Neutrophil (primary cell): ENCODE measurements around the gene RHBDD2.
"Not testable (repeated sequence)": the region's sequence is repeated elsewhere in the genome, so short reads cannot be mapped to it uniquely, and the experiment has no call there.

Experiments
- H3K27ac ChIP-seq: fragments of 200-600 bp; sonication (generic); 2 replicates; pipeline ENCODE4 v1.5.1; 2016; ENCODE audit warnings: mild to moderate bottlenecking, moderate library complexity
- H3K27me3 ChIP-seq: fragments of 200-600 bp; sonication (generic); 2 replicates; pipeline ENCODE4 v1.6.0; 2016; ENCODE audit warnings: mild to moderate bottlenecking
- H3K36me3 ChIP-seq: fragments of 200-600 bp; sonication (generic); 2 replicates; pipeline ENCODE4 v1.5.1; 2017
- H3K4me1 ChIP-seq, 2 experiments: fragments of 200-600 bp in 1 of 2; sonication (generic) in 1 of 2; 1 replicate in 1 of 2; 2 replicates in 1 of 2; pipeline versions ENCODE4 v1.5.1 to v1.6.1; 2013 to 2016; ENCODE audit warnings: low read depth in 1 of 2, low read length in 1 of 2, mild to moderate bottlenecking in 1 of 2, moderate library complexity in 1 of 2; ENCODE audit not compliant: control insufficient read depth in 1 of 2, insufficient read depth in 1 of 2
- H3K4me3 ChIP-seq, 2 experiments: fragments of 200-600 bp in 1 of 2; sonication (generic) in 1 of 2; 1 replicate in 1 of 2; 2 replicates in 1 of 2; pipeline ENCODE4 v1.5.1; 2013 to 2016; ENCODE audit warnings: low read depth in 1 of 2, low read length in 1 of 2, mild to moderate bottlenecking in 1 of 2, moderate library complexity in 1 of 2
- H3K9me3 ChIP-seq: fragments of 200-600 bp; sonication (generic); 2 replicates; pipeline ENCODE4 v1.5.1; 2016
- TF ChIP-seq, protein P1 (sequence below): fragments of 200-600 bp; sonication (generic); IDR thresholded peaks from 2 replicates; pipeline ENCODE4 v1.5.1; 2016; ENCODE audit warnings: antibody characterized with exemption

Gene RHBDD2

DNA sequence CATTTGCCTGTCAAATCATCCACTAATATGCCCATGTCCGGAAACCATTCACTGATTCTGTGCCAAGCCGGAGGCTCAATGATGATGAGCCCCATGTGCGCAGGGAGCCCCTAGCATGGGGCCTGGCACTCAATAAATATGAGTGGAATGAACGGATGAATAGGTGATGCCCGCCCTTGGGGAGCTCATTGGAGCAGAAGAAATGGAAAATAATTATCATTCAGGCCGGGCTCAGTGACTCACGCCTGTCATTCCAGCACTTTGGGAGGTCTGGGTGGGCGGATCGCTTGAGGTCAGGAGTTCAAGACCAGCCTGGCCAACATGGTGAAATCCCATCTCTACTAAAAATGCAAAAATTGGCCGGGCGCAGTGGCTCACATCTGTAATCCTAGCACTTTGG is 11.0 kb downstream of the RHBDD2 start:
- TF ChIP-seq, protein P1, sequence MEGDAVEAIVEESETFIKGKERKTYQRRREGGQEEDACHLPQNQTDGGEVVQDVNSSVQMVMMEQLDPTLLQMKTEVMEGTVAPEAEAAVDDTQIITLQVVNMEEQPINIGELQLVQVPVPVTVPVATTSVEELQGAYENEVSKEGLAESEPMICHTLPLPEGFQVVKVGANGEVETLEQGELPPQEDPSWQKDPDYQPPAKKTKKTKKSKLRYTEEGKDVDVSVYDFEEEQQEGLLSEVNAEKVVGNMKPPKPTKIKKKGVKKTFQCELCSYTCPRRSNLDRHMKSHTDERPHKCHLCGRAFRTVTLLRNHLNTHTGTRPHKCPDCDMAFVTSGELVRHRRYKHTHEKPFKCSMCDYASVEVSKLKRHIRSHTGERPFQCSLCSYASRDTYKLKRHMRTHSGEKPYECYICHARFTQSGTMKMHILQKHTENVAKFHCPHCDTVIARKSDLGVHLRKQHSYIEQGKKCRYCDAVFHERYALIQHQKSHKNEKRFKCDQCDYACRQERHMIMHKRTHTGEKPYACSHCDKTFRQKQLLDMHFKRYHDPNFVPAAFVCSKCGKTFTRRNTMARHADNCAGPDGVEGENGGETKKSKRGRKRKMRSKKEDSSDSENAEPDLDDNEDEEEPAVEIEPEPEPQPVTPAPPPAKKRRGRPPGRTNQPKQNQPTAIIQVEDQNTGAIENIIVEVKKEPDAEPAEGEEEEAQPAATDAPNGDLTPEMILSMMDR: no peak

DNA sequence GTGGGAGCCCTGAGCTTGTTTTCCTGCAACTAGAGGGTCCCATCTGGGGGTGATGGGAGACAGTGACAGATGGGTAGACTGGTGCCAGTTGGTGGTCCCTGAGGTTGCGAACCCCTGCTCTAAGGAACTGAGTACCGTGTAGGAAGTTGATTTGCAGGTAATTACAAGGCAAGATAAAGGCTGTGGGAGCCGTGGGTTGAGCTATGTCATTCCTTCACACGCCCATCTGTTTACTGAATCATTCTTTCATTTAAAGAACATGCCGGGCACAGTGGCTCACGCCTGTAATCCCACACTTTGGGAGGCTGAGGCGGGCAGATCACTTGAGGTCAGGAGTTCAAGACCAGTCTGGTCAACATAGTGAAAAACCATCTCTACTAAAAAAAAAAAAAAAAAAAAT is 12.4 kb downstream of the RHBDD2 start:
- peaks cover 26% of the 10 kb centered on the region for H3K36me3 ChIP-seq
- not testable (repeated sequence) for H3K27me3 ChIP-seq, H3K9me3 ChIP-seq, H3K4me1 ChIP-seq, H3K4me3 ChIP-seq, H3K27ac ChIP-seq

More for the DNA sequence above, 11.0 kb downstream of the RHBDD2 start:
- H3K4me3 ChIP-seq: no peak overlapping the region
- H3K27ac ChIP-seq: no peak overlapping the region
- H3K27me3 ChIP-seq: no peaks in the 10 kb centered on the region
- no peaks in the 10 kb centered on the region for H3K9me3 ChIP-seq
- H3K36me3 ChIP-seq: peaks cover 40% of the 10 kb centered on the region
- no peaks in the 10 kb centered on the region for H3K4me1 ChIP-seq

DNA sequence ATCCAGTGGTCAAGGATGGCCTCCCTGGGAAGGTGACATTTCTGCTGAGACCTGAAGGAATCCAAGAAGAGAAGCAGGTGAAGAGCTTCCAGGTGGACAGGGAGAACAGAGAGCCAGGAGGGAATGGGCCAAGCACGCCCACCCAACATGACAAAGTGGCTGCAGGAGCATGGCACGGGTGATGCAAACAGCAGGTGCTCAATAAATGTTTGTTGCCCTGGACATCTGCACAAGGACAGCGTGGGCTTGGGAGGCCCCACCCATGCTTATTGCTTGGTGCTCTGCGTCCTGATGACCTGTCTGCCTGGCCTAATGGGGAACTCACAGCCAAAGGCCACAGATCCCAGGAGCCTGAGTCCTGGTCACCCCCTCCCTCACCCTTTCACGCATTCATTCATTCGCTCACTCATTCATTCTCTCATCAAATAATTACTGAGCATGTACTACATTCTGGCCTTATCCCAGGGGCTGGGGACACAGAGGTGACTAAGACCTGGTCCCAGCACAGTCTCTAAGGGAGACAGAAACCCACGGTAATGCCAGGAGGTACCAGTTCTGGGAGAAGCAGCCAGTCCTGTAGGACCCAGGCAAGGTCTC is 13.1 kb downstream of the RHBDD2 start:
- no peaks in the 10 kb centered on the region for H3K9me3 ChIP-seq
- peaks cover 19% of the 10 kb centered on the region for H3K36me3 ChIP-seq
- no peak overlapping the region for H3K27ac ChIP-seq
- TF ChIP-seq, protein P1: no peak
- H3K4me1 ChIP-seq: no peaks in the 10 kb centered on the region
- H3K4me3 ChIP-seq: no peak overlapping the region
- H3K27me3 ChIP-seq: no peaks in the 10 kb centered on the region

DNA sequence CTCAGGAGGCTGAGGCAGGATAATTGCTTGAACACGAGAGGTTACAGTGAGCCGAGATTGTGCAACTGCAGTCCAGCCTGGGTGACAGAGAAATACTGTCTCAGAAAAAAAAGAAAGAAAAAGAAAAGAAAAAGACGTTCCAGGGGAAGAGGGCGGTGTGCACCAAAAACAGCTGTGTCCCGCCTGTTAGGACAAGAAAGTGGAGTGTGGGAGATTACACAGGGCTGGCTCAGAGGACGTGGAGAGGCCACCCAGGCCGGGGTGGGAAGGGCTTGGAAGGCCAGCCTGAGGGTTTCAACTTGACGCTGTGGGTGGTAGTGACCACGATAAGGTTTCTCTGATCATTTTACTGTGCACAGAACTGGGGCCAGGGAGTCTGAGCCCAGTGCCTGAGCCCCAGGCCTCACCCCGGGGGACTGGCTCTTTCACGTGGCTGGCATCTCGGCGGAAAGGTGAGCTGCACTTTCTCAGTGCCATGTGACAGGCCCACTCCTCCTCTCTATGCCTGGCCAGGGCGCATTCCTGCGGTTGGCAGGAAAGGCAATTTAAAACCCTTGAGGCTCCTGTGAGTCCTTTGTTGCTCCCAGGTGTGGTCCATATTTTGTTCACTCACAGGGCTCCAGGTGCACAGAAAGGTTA is 13.9 kb downstream of the RHBDD2 start:
- Histone ChIP-seq H3K4me1 (no peaks in the 10 kb centered on the region), H3K27ac (no peak overlapping the region), H3K36me3 (peaks cover 15% of the 10 kb centered on the region), H3K4me3 (no peak overlapping the region), H3K9me3 (no peaks in the 10 kb centered on the region), H3K27me3 (no peaks in the 10 kb centered on the region)
- TF ChIP-seq, protein P1: no peak

DNA sequence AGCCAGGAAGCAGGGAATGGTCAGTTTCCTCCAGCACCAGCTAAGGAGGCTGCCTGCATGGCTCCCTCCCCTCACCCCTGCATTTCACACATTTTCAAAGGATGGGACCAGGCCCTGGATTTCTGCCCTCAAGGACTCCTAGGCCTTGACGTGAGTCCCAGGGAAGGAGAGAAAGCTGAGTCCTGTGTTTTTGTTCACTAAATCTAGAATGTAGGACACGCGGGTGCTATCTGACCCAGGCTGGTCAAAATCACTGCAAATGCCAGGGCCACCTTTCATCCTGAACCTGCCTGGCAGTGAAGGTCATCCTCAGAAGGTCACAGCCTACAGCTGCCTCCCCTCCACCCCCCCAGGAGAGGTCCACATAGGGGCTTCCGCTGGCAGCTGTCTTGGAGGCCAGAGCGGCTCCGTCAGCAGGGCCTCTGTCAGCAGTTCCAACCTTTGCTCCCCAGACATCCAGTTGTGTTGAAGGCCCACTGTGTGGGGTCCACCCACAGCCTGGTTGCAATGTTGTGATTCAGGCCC is 18.0 kb downstream of the RHBDD2 start:
- no peaks in the 10 kb centered on the region for H3K27me3 ChIP-seq
- no peaks in the 10 kb centered on the region for H3K4me1 ChIP-seq
- no peak overlapping the region for H3K4me3 ChIP-seq
- TF ChIP-seq, protein P1: no peak
- H3K36me3 ChIP-seq: no peaks in the 10 kb centered on the region
- H3K9me3 ChIP-seq: no peaks in the 10 kb centered on the region
- no peak overlapping the region for H3K27ac ChIP-seq

DNA sequence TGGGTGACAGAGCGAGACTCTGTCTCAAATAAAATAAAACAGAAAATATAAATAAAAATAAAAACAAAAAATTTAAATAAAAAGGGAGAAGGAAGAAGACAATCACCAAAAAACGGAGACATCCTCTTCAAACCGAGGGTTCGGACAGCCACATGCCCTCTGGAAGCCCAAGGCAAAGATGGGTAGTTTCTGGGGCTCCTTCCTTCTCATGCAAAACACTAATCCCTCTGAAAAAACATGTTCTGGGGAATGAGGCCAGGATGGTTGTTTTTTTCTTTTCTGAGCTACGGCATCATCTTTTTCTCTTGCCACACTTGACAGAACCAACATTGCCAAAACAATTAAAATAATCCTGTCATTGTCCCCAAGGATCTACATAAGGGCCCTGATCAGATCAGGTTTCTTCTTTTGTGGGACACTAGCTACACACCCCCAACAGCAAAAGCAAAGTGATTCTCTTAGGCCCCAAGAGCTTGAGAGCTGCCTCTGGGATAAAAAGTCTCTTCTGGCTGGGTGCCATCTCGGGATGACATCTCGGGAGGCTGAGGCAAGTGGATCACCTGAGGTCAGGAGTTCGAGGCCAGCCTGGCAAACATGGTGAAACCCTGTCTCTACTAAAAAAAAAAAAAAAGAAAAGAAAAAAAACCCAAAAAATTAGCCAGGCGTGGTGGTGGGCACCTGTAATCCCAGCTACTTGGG is 21.9 kb downstream of the RHBDD2 start:
- TF ChIP-seq, protein P1: no peak
- H3K4me3 ChIP-seq: no peak overlapping the region
- H3K27ac ChIP-seq: no peak overlapping the region
- no peaks in the 10 kb centered on the region for H3K27me3 ChIP-seq
- H3K9me3 ChIP-seq: no peaks in the 10 kb centered on the region
- H3K4me1 ChIP-seq: peaks cover 3% of the 10 kb centered on the region in 2 experiments
- H3K36me3 ChIP-seq: no peaks in the 10 kb centered on the region
